Measurements from ENCODE around the gene MBOAT7.
"Not testable (repeated sequence)": the region's sequence is repeated elsewhere in the genome, so short reads cannot be mapped to it uniquely, and the experiment has no call there.

The MBOAT7 gene

GRCh38 chr19:54218960-54219661 lies 29.7 kb upstream of the MBOAT7 start:
- TF ChIP-seq CTCF (conservative IDR thresholded peaks at IDR 0.05), result no peak
- H3K27ac ChIP-seq, result no peak overlapping the region

- no peak overlapping the region for H3K27ac ChIP-seq
- no peak for TF ChIP-seq CTCF (conservative IDR thresholded peaks at IDR 0.05)
Observed at GRCh38 chr19:54218259-54218658, 28.9 kb upstream of the MBOAT7 start.

GRCh38 chr19:54217517-54218247 lies 28.3 kb upstream of the MBOAT7 start:
- not testable (repeated sequence) for H3K27ac ChIP-seq

- no peak for TF ChIP-seq CTCF (conservative IDR thresholded peaks at IDR 0.05)
- no peak overlapping the region for H3K27ac ChIP-seq
Observed at GRCh38 chr19:54216869-54217268, 27.5 kb upstream of the MBOAT7 start.

GRCh38 chr19:54214734-54215133 lies 25.4 kb upstream of the MBOAT7 start:
- not testable (repeated sequence) for H3K27ac ChIP-seq

GRCh38 chr19:54214217-54214616 lies 24.8 kb upstream of the MBOAT7 start:
- not testable (repeated sequence) for H3K27ac ChIP-seq

- H3K27ac ChIP-seq, result peak overlapping the region; percentile 98
- TF ChIP-seq CTCF (conservative IDR thresholded peaks at IDR 0.05), result no peak
Observed at GRCh38 chr19:54211235-54211634, 21.9 kb upstream of the MBOAT7 start.

- no peak for TF ChIP-seq CTCF (conservative IDR thresholded peaks at IDR 0.05)
- H3K27ac ChIP-seq, result peak overlapping the region; percentile 98
Observed at GRCh38 chr19:54209811-54210494, 20.6 kb upstream of the MBOAT7 start.

All from VCaP (cell line).